Body of pancreas (tissue), 4 donors: ENCODE measurements around the gene ST8SIA4.

Source experiments
- POLR2A ChIP-seq, 3 donors: fragments of 450-650 bp; IDR thresholded peaks; one replicate each; pipeline ENCODE4 v1.6.1; 2016; ENCODE audit warnings: antibody characterized with exemption in 3 of 3, mild to moderate bottlenecking in 2 of 3
- TF ChIP-seq, protein P1 (sequence below), 7 experiments: fragments of 450-650 bp in 4 of 7; fragments of 200-600 bp in 3 of 7; sonication (generic) in 3 of 7; IDR thresholded peaks; one replicate each; pipeline ENCODE4 v1.5.1; 2016 to 2019; ENCODE audit warnings: antibody characterized with exemption in 7 of 7

- TF ChIP-seq, protein P1, sequence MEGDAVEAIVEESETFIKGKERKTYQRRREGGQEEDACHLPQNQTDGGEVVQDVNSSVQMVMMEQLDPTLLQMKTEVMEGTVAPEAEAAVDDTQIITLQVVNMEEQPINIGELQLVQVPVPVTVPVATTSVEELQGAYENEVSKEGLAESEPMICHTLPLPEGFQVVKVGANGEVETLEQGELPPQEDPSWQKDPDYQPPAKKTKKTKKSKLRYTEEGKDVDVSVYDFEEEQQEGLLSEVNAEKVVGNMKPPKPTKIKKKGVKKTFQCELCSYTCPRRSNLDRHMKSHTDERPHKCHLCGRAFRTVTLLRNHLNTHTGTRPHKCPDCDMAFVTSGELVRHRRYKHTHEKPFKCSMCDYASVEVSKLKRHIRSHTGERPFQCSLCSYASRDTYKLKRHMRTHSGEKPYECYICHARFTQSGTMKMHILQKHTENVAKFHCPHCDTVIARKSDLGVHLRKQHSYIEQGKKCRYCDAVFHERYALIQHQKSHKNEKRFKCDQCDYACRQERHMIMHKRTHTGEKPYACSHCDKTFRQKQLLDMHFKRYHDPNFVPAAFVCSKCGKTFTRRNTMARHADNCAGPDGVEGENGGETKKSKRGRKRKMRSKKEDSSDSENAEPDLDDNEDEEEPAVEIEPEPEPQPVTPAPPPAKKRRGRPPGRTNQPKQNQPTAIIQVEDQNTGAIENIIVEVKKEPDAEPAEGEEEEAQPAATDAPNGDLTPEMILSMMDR (IDR thresholded peaks at IDR 0.05): no peak
- no peak for TF ChIP-seq POLR2A (IDR thresholded peaks at IDR 0.05)
Observed at GRCh38 chr5:100761192-100761591, 141.9 kb downstream of the ST8SIA4 start.
